GM18517 (cell line): ENCODE data around the gene FLCN.
"Not testable (repeated sequence)": the region's sequence is repeated elsewhere in the genome, so short reads cannot be mapped to it uniquely, and the experiment has no call there.

Source experiments
- ATAC-seq: cut with Tn5 transposase; IDR thresholded peaks from one replicate; pipeline ENCODE4 v1.9.1; 2021; ENCODE audit warnings: mild to moderate bottlenecking, moderate library complexity; ENCODE audit not compliant: unreplicated experiment

The FLCN gene

GRCh38 chr17:17237026-17237799, at the start of gene FLCN:
TSS of gene FLCN (minus strand) at chr17:17237168. CDS start at chr17:17228137, 9,031 bp downstream.
- ATAC-seq = peak; percentile 67

GRCh38 chr17:17285951-17286350, 49.0 kb upstream of the FLCN start:
- no peak for ATAC-seq

GRCh38 chr17:17280613-17281549, 43.9 kb upstream of the FLCN start, which contains the start of gene COPS3:
TSS of gene COPS3 (minus strand) at chr17:17281246. CDS start at chr17:17281186, 60 bp downstream.
- ATAC-seq = peak; percentile 87

GRCh38 chr17:17279316-17279715, 42.3 kb upstream of the FLCN start:
- ATAC-seq = no peak

GRCh38 chr17:17277431-17277830, 40.5 kb upstream of the FLCN start:
- ATAC-seq = not testable (repeated sequence)

- no peak for ATAC-seq
Observed at GRCh38 chr17:17275971-17276370, 39.0 kb upstream of the FLCN start.

GRCh38 chr17:17269926-17270773, 33.2 kb upstream of the FLCN start:
- ATAC-seq = no peak

GRCh38 chr17:17264430-17264829, 27.5 kb upstream of the FLCN start:
- ATAC-seq = no peak

- no peak for ATAC-seq
Observed at GRCh38 chr17:17258998-17259397, 22.0 kb upstream of the FLCN start.

- no peak for ATAC-seq
Observed at GRCh38 chr17:17258011-17258410, 21.0 kb upstream of the FLCN start.

- ATAC-seq = no peak
Observed at GRCh38 chr17:17256316-17256715, 19.3 kb upstream of the FLCN start.

- ATAC-seq = not testable (repeated sequence)
Observed at GRCh38 chr17:17255689-17256088, 18.7 kb upstream of the FLCN start.

GRCh38 chr17:17254036-17254435, 17.1 kb upstream of the FLCN start:
- ATAC-seq = no peak

GRCh38 chr17:17253406-17253805, 16.4 kb upstream of the FLCN start:
- no peak for ATAC-seq

- no peak for ATAC-seq
Observed at GRCh38 chr17:17252149-17252661, 15.2 kb upstream of the FLCN start.

GRCh38 chr17:17246879-17247278, 9.9 kb upstream of the FLCN start:
- ATAC-seq = no peak

GRCh38 chr17:17243163-17243562, 6.2 kb upstream of the FLCN start:
- ATAC-seq = no peak

GRCh38 chr17:17242246-17242645, 5.3 kb upstream of the FLCN start:
- ATAC-seq = no peak

- no peak for ATAC-seq
Observed at GRCh38 chr17:17241656-17242055, 4.7 kb upstream of the FLCN start.

GRCh38 chr17:17239832-17240231, 2.9 kb upstream of the FLCN start:
- ATAC-seq = no peak
